ENCODE data around the gene ZNF665.

- TF ChIP-seq, protein P1, sequence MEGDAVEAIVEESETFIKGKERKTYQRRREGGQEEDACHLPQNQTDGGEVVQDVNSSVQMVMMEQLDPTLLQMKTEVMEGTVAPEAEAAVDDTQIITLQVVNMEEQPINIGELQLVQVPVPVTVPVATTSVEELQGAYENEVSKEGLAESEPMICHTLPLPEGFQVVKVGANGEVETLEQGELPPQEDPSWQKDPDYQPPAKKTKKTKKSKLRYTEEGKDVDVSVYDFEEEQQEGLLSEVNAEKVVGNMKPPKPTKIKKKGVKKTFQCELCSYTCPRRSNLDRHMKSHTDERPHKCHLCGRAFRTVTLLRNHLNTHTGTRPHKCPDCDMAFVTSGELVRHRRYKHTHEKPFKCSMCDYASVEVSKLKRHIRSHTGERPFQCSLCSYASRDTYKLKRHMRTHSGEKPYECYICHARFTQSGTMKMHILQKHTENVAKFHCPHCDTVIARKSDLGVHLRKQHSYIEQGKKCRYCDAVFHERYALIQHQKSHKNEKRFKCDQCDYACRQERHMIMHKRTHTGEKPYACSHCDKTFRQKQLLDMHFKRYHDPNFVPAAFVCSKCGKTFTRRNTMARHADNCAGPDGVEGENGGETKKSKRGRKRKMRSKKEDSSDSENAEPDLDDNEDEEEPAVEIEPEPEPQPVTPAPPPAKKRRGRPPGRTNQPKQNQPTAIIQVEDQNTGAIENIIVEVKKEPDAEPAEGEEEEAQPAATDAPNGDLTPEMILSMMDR (IDR thresholded peaks at IDR 0.05), result no peak
- no peak for TF ChIP-seq EZH2 (IDR thresholded peaks at IDR 0.05)
Measured at GRCh38 chr19:53123400-53123799, 69.8 kb downstream of the ZNF665 start.

Data from neural progenitor cell (in vitro differentiated cells).